ENCODE results near the gene NEURL4. TPM values are rescaled to one million over a fixed set of nuclear protein-coding genes. Genes with fewer than 3 reads are reported as not detected.
A peak's percentile ranks its signal among the peaks of the same experiment; 100 is the strongest.

NEURL4 gene
- total RNA-seq, 2 experiments from 2014 or later: 43.7 to 44.8 TPM

DNA sequence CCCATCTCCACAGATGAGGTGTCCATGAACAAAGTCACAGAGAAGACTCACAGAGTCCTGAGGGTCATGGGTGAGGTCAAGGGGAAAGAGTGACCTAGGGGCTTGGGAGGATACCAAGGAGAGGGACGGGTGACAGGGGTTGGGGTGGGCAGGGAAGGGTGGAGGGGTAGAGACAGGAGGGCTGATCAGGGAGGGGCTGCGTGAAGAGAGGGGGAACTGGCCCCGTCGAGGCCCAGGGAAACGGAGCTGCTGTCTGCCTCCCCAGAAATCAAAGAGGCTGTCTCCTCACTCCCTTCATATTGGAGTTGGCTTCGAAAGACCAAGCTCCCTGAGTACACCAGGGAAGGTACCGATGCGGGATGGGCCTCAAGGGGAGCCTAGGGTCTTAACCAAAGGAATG is 26.4 kb upstream of the NEURL4 start:
- no peak for ATAC-seq
- DNase-seq: no peak
- no peak overlapping the region for H3K4me3 Mint-ChIP-seq
- H3K36me3 Mint-ChIP-seq: peaks cover 8% of the 10 kb centered on the region
- CTCF ChIA-PET: interaction anchor here (0.6 to 6.7 kb wide), 49 partner anchors 10 to 361 kb away, joined by 3 to 88 read pairs (median 4); partner anchors contain the start of genes ACAP1, NEURL4, PLSCR3 and POLR2A
- H3K27ac Mint-ChIP-seq: no peak overlapping the region
- H3K4me1 Mint-ChIP-seq: peaks cover 40% of the 10 kb centered on the region
- no peaks in the 10 kb centered on the region for H3K27me3 Mint-ChIP-seq
- H3K9me3 Mint-ChIP-seq (ENCODE audit: low read depth): no peaks in the 10 kb centered on the region

DNA sequence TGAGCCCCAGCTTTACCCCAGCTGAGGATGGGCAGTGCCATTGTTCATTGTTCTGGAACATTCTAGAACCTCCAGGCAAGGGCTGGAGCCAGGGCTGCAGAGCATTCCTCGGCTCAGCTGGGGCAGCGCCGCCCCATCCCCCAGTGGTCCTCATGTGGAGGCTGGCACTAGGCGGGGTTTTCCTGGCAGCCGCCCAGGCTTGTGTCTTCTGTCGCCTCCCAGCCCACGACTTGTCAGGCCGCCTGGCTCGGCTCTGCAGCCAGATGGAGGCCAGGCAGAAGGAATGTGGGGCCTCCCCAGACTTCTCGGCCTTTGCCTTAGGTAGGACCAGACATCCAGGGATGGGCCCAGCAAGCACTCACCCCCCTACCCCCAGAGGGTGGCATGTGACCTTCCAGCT is 25.9 kb upstream of the NEURL4 start, which contains the start of gene TMEM95:
Gene TMEM95 (plus strand): TSS at position 104 of the 400 bp plus-strand sequence. CDS start 49 bp downstream, at position 153.
- H3K27me3 Mint-ChIP-seq: no peaks in the 10 kb centered on the region
- no peaks in the 10 kb centered on the region for H3K9me3 Mint-ChIP-seq (ENCODE audit: low read depth)
- peaks cover 43% of the 10 kb centered on the region for H3K4me1 Mint-ChIP-seq
- no peak within 1 kb of the TSS for H3K4me3 Mint-ChIP-seq
- CTCF ChIA-PET: interaction anchor here (0.8 to 6.7 kb wide), 18 partner anchors 10 to 334 kb away, joined by 3 to 88 read pairs (median 8); partner anchors contain the start of genes ACAP1, NEURL4, SENP3 and SLC2A4
- peak; percentile 42 for DNase-seq
- peaks cover 11% of the 10 kb centered on the region for H3K36me3 Mint-ChIP-seq
- ATAC-seq: no peak
- H3K27ac Mint-ChIP-seq: peak within 1 kb of the TSS; percentile 18

DNA sequence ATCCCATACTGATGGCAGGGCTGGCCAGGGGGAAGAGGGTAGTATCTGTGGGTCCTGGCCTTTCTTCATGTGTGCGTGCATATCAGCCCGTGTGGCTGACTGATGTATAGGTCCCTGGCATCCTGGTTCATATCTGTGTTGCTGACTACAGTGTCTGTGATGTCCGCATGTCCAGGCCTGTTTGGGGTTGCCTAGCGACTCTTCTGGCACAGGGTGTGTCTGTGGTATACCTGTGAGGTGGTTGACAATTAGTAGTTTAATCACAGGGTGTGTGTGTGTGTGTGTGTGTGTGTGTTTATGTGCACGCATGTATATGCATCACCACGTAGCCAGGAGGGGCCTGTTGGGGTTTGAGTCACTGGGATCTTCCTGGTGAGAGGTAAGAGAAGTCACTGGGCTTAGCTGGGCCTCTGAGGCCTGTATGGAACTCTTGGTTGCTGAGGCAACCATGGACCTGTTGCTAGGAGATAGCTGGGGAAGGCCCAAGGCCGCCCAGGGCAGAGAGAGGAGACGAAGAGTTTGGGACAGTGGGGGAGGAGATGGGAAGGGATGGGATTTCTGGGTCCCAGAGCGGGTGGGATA is 25.2 kb upstream of the NEURL4 start:
- H3K4me1 Mint-ChIP-seq: peaks cover 49% of the 10 kb centered on the region
- peaks cover 14% of the 10 kb centered on the region for H3K36me3 Mint-ChIP-seq
- H3K27ac Mint-ChIP-seq: peak overlapping the region; percentile 18
- H3K4me3 Mint-ChIP-seq: no peak overlapping the region
- DNase-seq (peak; percentile 48), ATAC-seq (no peak)
- no peaks in the 10 kb centered on the region for H3K27me3 Mint-ChIP-seq
- CTCF ChIA-PET: interaction anchor here (1.0 to 6.7 kb wide), 11 partner anchors 9 to 335 kb away, joined by 3 to 88 read pairs (median 10); partner anchors contain the start of genes ACAP1, NEURL4, SENP3 and SLC2A4
- H3K9me3 Mint-ChIP-seq (ENCODE audit: low read depth): no peaks in the 10 kb centered on the region

DNA sequence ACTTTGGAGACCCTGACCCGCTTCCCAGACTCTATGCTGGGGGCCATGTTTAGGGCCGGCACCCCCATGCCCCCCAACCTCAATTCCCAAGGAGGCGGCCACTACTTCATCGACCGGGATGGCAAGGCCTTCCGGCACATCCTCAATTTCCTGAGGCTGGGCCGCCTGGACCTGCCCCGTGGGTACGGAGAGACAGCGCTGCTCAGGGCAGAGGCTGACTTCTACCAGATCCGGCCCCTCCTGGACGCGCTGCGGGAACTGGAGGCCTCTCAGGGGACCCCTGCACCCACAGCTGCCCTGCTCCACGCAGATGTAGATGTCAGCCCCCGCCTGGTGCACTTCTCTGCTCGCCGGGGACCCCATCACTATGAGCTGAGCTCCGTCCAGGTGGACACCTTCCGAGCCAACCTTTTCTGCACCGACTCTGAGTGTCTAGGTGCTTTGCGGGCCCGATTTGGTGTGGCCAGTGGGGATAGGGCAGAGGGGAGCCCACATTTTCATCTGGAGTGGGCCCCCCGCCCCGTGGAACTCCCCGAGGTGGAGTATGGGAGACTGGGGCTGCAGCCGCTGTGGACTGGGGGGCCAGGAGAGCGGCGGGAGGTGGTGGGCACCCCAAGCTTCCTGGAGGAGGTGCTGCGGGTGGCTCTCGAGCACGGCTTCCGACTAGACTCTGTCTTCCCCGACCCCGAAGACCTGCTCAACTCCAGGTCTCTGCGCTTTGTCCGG is 23.9 kb upstream of the NEURL4 start:
- ATAC-seq (no peak), DNase-seq (peak; percentile 43)
- Mint-ChIP-seq H3K27ac (peak overlapping the region; percentile 82), H3K4me1 (peaks cover 54% of the 10 kb centered on the region), H3K9me3 (ENCODE audit: low read depth) (no peaks in the 10 kb centered on the region), H3K27me3 (no peaks in the 10 kb centered on the region), H3K4me3 (peak overlapping the region; percentile 78), H3K36me3 (peaks cover 23% of the 10 kb centered on the region)
- CTCF ChIA-PET: interaction anchor here (1.0 to 6.7 kb wide), 8 partner anchors 17 to 335 kb away, joined by 3 to 88 read pairs (median 16); partner anchors contain the start of genes ACAP1, NEURL4, SENP3 and SLC2A4

DNA sequence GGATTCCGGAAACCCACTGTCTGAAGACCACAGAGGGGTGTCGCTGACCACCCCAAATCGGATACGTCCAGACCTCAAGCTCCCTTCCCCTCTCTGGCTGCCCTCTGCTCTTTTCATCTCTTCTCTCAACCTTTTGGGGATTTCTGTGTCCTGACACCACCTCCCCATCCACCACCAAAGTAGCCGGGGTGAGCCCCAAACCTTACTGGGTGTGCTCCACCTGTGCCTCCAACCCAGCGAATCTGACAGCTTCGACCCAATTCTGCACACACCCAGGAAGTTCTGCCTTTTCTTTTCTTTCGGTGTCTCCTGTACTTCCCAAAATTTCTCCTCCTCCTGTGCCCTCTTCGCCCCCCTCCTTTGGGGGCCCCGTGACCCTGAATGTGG is 23.4 kb upstream of the NEURL4 start:
- Mint-ChIP-seq H3K4me3 (peak overlapping the region; percentile 78), H3K27ac (peak overlapping the region; percentile 82), H3K27me3 (no peaks in the 10 kb centered on the region), H3K36me3 (peaks cover 25% of the 10 kb centered on the region), H3K9me3 (ENCODE audit: low read depth) (no peaks in the 10 kb centered on the region), H3K4me1 (peaks cover 54% of the 10 kb centered on the region)
- CTCF ChIA-PET: interaction anchor here (1.1 to 6.7 kb wide), 5 partner anchors 16 to 335 kb away, joined by 3 to 88 read pairs (median 9); partner anchors contain the start of genes ACAP1, SLC2A4, TMEM102 and TP53
- ATAC-seq (no peak), DNase-seq (no peak)

DNA sequence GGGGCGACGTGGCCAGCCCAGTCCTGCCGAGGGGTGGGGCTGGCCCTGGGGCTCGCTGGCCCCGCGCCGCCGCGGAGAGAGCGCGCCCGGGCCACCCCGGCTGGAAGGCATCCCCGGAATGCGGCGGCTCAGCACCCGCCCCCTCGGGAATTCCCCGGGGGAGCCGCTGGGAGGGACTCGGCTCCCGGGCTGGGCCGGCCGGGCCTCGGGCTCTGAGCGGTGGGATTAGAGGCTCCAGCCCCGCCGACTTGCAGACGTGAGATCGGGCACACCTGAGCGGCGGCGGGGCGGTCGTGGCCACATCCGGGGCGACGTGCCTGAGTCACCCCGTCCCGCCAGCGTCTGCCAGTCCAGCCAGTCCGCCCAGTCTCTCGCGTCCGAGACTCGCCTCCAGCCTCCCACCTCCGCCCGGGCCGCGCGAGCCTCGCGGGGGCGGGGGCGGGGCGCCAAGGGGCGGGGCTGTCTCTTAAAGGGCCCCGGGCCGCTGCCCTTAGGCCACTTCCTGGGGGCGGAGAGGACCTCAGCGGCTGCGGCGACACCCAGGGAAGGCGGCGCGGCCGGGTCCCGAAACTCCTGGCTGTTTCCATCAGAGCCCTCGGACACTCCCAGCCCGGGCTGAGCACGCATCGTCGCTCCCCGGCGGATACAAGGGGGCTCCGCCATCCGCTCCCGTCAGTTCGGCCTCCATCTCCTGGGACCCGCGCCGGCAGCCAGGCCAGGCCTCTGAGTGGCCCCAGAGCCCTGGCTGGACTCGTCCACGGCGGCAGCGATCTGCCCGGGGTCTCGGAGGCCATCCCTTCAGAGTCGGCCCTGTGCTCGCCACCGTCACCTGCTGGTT is 22.7 kb upstream of the NEURL4 start, which contains the start of gene KCTD11:
Gene KCTD11 (plus strand): TSS at position 498 of the 838 bp plus-strand sequence.
- peak; percentile 91 for DNase-seq
- H3K27me3 Mint-ChIP-seq: no peaks in the 10 kb centered on the region
- peak within 1 kb of the TSS; percentile 78 for H3K4me3 Mint-ChIP-seq
- H3K36me3 Mint-ChIP-seq: peaks cover 30% of the 10 kb centered on the region
- no peaks in the 10 kb centered on the region for H3K9me3 Mint-ChIP-seq (ENCODE audit: low read depth)
- CTCF ChIA-PET: interaction anchor here (1.0 to 6.7 kb wide), 10 partner anchors 15 to 336 kb away, joined by 3 to 88 read pairs (median 9); partner anchors contain the start of genes ACAP1, SENP3, TMEM102 and TP53
- ATAC-seq: peak; percentile 69
- H3K4me1 Mint-ChIP-seq: peaks cover 56% of the 10 kb centered on the region
- H3K27ac Mint-ChIP-seq: peak within 1 kb of the TSS; percentile 86

DNA sequence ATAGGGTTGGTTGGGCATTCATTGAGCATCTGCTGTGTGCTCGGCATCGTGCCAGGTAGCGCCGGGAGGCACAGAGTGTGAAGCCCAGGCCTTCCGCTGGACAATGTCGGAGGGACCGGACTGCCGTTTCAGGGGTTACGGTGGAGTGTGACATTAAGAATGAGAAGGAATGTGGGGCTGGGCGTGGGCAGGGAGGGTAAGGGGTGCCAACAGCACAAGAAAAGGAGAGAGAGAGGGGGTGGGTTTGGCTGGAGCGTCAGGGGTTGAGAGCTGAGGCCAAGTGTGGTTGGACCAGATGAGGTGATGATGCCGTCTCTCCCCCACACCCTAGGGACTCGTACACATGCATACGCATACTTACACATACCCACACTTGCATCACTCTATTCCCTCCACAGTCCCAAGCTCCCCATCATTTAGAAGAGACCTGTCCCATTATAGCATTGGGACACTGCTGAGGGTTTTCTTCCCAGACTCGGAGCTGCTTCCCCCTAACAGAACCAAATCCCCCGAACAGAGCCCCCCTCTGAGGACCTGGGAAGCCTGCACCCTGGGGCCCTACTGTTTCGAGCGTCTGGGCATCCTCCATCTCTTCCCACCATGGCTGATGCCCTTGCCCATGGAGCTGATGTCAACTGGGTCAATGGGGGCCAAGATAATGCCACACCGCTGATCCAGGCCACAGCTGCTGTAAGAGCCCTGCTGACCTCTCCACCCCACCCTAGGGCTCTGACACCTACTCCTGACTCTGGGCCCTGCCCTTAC is 19.5 kb upstream of the NEURL4 start:
- peak overlapping the region; percentile 1 for H3K27ac Mint-ChIP-seq
- H3K9me3 Mint-ChIP-seq (ENCODE audit: low read depth): no peaks in the 10 kb centered on the region
- no peak for DNase-seq
- CTCF ChIA-PET: interaction anchor here (0.7 to 4.8 kb wide), 5 partner anchors 12 to 92 kb away, joined by 3 to 61 read pairs (median 10); partner anchors contain the start of genes ACAP1 and NEURL4
- H3K4me3 Mint-ChIP-seq: no peak overlapping the region
- ATAC-seq: no peak
- peaks cover 42% of the 10 kb centered on the region for H3K36me3 Mint-ChIP-seq
- H3K4me1 Mint-ChIP-seq: peaks cover 34% of the 10 kb centered on the region
- H3K27me3 Mint-ChIP-seq: no peaks in the 10 kb centered on the region

DNA sequence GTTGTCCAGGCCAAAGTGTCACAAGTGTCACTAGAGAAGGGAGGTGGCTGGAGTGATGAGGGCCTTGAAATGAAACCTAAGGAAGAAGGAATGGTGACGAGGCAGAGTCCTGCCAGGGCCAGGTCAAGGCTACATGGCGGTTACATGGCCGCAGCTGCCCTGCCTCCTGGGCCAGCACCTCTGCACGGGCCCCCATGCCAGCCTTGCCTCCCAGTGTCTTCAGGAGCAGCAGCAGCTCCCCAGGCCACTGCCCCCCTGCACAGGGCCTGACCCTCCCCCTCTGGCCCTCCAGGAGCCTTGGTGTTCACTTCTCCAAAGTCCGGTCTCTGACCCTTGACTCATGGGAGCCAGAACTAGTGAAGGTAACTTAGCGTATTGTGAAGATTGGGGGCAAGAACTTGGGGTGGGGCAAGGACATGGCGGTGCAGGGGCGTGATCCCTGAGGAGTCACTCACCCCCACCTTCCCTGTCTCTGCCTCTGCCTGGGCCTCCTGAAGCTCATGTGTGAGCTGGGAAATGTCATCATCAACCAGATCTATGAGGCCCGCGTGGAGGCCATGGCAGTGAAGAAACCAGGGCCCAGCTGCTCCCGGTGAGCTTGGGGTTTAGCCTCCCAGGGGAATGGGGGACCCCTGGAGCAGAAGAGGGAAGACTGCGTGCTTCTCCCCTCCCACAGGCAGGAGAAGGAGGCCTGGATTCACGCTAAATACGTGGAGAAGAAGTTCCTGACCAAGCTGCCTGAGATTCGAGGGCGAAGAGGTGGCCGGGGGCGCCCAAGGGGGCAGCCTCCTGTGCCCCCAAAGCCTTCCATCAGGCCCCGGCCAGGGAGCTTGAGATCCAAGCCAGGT is 18.7 kb upstream of the NEURL4 start:
- no peak for ATAC-seq
- CTCF ChIA-PET: interaction anchor here (1.1 to 4.8 kb wide), 4 partner anchors 11 to 93 kb away, joined by 5 to 61 read pairs (median 14); partner anchors contain the start of genes ACAP1 and NEURL4
- H3K27ac Mint-ChIP-seq: no peak overlapping the region
- H3K4me1 Mint-ChIP-seq: peaks cover 33% of the 10 kb centered on the region
- H3K9me3 Mint-ChIP-seq (ENCODE audit: low read depth): no peaks in the 10 kb centered on the region
- no peaks in the 10 kb centered on the region for H3K27me3 Mint-ChIP-seq
- peaks cover 44% of the 10 kb centered on the region for H3K36me3 Mint-ChIP-seq
- H3K4me3 Mint-ChIP-seq: no peak overlapping the region
- DNase-seq: no peak

DNA sequence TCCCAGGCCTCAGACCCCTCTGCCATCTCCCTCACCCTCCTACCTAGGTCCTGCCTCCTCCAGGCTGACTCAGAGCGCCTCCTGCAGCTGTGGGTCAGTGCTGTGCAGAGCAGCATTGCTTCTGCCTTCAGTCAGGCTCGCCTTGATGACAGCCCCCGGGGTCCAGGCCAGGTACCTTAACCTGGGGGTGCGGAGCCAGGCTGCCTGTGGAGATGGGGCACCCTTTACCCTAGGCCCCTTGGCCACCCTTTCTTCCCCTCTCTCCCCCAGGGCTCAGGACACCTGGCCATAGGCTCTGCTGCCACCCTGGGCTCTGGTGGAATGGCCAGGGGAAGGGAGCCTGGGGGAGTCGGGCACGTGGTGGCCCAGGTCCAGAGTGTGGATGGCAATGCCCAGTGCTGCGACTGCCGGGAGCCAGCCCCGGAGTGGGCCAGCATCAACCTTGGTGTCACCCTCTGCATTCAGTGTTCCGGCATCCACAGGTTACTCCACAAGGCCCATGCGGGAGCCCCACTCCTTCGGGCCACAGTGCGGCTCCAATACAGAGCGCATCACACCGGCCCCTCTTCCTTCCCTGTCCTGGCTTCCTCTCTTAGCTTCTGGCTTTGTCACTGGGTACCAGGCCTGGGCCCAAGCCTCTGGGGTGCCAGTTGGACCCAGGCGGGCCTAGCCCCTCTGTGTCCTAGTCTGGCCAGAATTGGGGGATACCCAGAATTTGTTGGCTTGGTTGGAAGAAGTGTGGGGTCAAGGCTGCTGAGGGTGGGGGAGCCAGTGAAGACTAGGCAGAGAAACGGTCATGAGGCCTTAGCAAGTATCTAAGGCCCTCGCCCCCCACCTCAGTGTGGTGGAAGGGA is 17.9 kb upstream of the NEURL4 start:
- no peak overlapping the region for H3K27ac Mint-ChIP-seq
- ATAC-seq (no peak), DNase-seq (no peak)
- H3K36me3 Mint-ChIP-seq: peaks cover 44% of the 10 kb centered on the region
- CTCF ChIA-PET: interaction anchor here (0.7 to 4.8 kb wide), 8 partner anchors 8 to 51 kb away, joined by 4 to 61 read pairs (median 10); partner anchors contain the start of genes ACAP1, NEURL4 and TMEM95
- peaks cover 28% of the 10 kb centered on the region for H3K4me1 Mint-ChIP-seq
- no peaks in the 10 kb centered on the region for H3K9me3 Mint-ChIP-seq (ENCODE audit: low read depth)
- H3K27me3 Mint-ChIP-seq: no peaks in the 10 kb centered on the region
- no peak overlapping the region for H3K4me3 Mint-ChIP-seq

DNA sequence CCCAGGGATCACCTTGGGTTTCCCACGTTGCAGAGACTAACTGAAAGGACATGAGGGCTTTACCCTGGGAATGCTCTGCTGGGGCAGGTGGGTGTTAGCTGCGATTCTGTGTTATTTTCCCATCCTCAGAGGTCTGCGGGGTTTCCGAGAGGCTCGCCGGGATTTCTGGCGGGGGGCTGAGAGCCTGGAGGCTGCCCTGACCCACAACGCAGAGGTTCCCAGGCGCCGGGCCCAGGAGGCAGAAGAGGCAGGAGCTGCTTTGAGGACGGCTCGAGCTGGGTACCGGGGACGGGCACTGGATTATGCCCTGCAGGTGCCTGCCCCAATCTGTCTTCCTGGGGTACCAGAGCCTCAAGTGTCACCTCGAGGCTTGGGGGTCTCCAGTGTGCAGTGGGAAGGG is 14.1 kb upstream of the NEURL4 start:
- no peak overlapping the region for H3K27ac Mint-ChIP-seq
- no peak overlapping the region for H3K4me3 Mint-ChIP-seq
- DNase-seq: no peak
- peaks cover 22% of the 10 kb centered on the region for H3K4me1 Mint-ChIP-seq
- no peak for ATAC-seq
- H3K36me3 Mint-ChIP-seq: peaks cover 43% of the 10 kb centered on the region
- H3K9me3 Mint-ChIP-seq (ENCODE audit: low read depth): no peaks in the 10 kb centered on the region
- no peaks in the 10 kb centered on the region for H3K27me3 Mint-ChIP-seq
- CTCF ChIA-PET: no interaction called here

DNA sequence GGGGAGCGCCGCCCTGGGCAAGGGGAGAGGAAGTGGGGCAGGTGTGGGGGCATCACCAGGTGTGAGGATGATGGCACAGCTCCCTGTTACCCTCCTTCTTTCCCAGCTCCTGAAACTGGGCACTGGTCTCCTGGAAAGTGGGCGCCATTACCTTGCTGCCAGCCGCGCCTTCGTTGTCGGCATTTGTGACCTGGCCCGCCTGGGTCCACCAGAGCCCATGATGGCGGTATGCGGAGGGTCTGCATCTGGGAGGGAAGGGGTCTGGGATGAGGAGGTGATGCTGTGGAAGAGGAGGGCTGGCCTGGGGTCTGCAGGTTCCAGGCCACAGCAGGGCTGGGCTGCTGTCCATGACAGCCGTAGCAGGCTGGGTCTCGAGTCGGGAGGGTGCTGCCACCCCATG is 12.7 kb upstream of the NEURL4 start:
- no peaks in the 10 kb centered on the region for H3K27me3 Mint-ChIP-seq
- CTCF ChIA-PET: interaction anchor here (0.9 to 1.5 kb wide), 3 partner anchors 20 to 28 kb away, joined by 3 read pairs; no protein-coding TSS in a partner anchor
- H3K4me3 Mint-ChIP-seq: no peak overlapping the region
- H3K4me1 Mint-ChIP-seq: peaks cover 30% of the 10 kb centered on the region
- H3K9me3 Mint-ChIP-seq (ENCODE audit: low read depth): no peaks in the 10 kb centered on the region
- H3K27ac Mint-ChIP-seq: peak overlapping the region; percentile 9
- ATAC-seq: no peak
- DNase-seq: no peak
- H3K36me3 Mint-ChIP-seq: peaks cover 47% of the 10 kb centered on the region
